Neuronal stem cell (in vitro differentiated cells): Measurements from ENCODE around the gene ZP1.

Experiments used
- DNase-seq: peaks from one replicate; pipeline ENCODE4 v3.0.0-alpha.2; 2013; ENCODE audit warnings: low spot score
- H2AFZ ChIP-seq: one replicate; pipeline ENCODE4 v1.6.1; 2013; ENCODE audit warnings: mild to moderate bottlenecking, low read length, inconsistent platforms
- H2AK5ac ChIP-seq: 2 replicates; pipeline ENCODE4 v1.6.1; 2013; ENCODE audit warnings: low read depth, mild to moderate bottlenecking, inconsistent platforms, low read length, moderate library complexity, mixed read lengths
- H2BK120ac ChIP-seq: 2 replicates; pipeline ENCODE4 v1.6.1; 2013; ENCODE audit warnings: low read depth, mild to moderate bottlenecking, inconsistent platforms, low read length, moderate library complexity, mixed read lengths
- H2BK12ac ChIP-seq: one replicate; pipeline ENCODE4 v1.6.1; 2013; ENCODE audit warnings: low read length, inconsistent platforms
- H2BK15ac ChIP-seq: 2 replicates; pipeline ENCODE4 v1.6.1; 2013; ENCODE audit warnings: mild to moderate bottlenecking, low read length, inconsistent platforms, mixed read lengths
- H2BK5ac ChIP-seq: one replicate; pipeline ENCODE4 v1.6.1; 2013; ENCODE audit warnings: inconsistent platforms, mild to moderate bottlenecking, low read length, moderate library complexity
- H3K14ac ChIP-seq: one replicate; pipeline ENCODE4 v1.6.1; 2013; ENCODE audit warnings: low read length, inconsistent platforms
- H3K18ac ChIP-seq: 2 replicates; pipeline ENCODE4 v1.6.1; 2013; ENCODE audit warnings: low read length, inconsistent platforms
- H3K23ac ChIP-seq: 2 replicates; pipeline ENCODE4 v1.6.1; 2013; ENCODE audit warnings: low read depth, mild to moderate bottlenecking, mixed read lengths, low read length, inconsistent platforms; ENCODE audit not compliant: poor library complexity
- H3K27ac ChIP-seq: replicated peaks from 3 replicates; pipeline ENCODE4 v1.5.1; 2013; ENCODE audit warnings: low read length, inconsistent platforms
- H3K27me3 ChIP-seq, 3 experiments: 2 replicates each; pipeline ENCODE4 v1.6.1; 2013; ENCODE audit warnings: low read length in 3 of 3, mild to moderate bottlenecking in 2 of 3, inconsistent platforms in 1 of 3, low read depth in 1 of 3, mixed read lengths in 1 of 3, moderate library complexity in 1 of 3; ENCODE audit not compliant: control insufficient read depth in 3 of 3, insufficient read depth in 3 of 3
- H3K36me3 ChIP-seq, 2 donors: replicated peaks in 1 of 2; 2 replicates each; pipeline ENCODE4 v1.6.1; 2013; ENCODE audit warnings: low read length in 2 of 2; ENCODE audit not compliant: control insufficient read depth in 2 of 2, insufficient read depth in 2 of 2
- H3K4ac ChIP-seq: 2 replicates; pipeline ENCODE4 v1.6.1; 2013; ENCODE audit warnings: inconsistent platforms, mild to moderate bottlenecking, low read length, moderate library complexity
- H3K4me1 ChIP-seq, 2 donors: 1 replicate in 1 of 2; 2 replicates in 1 of 2; pipeline ENCODE4 v1.6.1; 2013; ENCODE audit warnings: low read length in 2 of 2, low read depth in 1 of 2; ENCODE audit not compliant: control insufficient read depth in 2 of 2, insufficient read depth in 1 of 2
- H3K4me2 ChIP-seq: one replicate; pipeline ENCODE4 v1.6.1; 2013; ENCODE audit warnings: mild to moderate bottlenecking, low read length, inconsistent platforms; ENCODE audit not compliant: insufficient read depth, poor library complexity, severe bottlenecking
- H3K4me3 ChIP-seq, 2 donors: 2 replicates each; pipeline ENCODE4 v1.5.1; 2013; ENCODE audit warnings: low read length in 2 of 2, mild to moderate bottlenecking in 2 of 2, inconsistent platforms in 1 of 2, moderate library complexity in 1 of 2
- H3K79me1 ChIP-seq: one replicate; pipeline ENCODE4 v1.6.1; 2013; ENCODE audit warnings: low read depth, mild to moderate bottlenecking, inconsistent platforms, low read length, moderate library complexity
- H3K9ac ChIP-seq: one replicate; pipeline ENCODE4 v1.6.1; 2013; ENCODE audit warnings: mild to moderate bottlenecking, low read depth, low read length, inconsistent platforms; ENCODE audit not compliant: poor library complexity
- H3K9me3 ChIP-seq, 2 donors: replicated peaks in 1 of 2; 2 replicates each; pipeline versions ENCODE3 to v1.6.1; 2013; ENCODE audit warnings: low read length in 2 of 2, mild to moderate bottlenecking in 2 of 2, inconsistent platforms in 1 of 2, low read depth in 1 of 2, mixed read lengths in 1 of 2, moderate library complexity in 1 of 2; ENCODE audit not compliant: control insufficient read depth in 2 of 2, insufficient read depth in 1 of 2
- H4K8ac ChIP-seq: one replicate; pipeline ENCODE4 v1.6.1; 2013; ENCODE audit warnings: low read depth, mild to moderate bottlenecking, inconsistent platforms, low read length, moderate library complexity
- H4K91ac ChIP-seq: one replicate; pipeline ENCODE4 v1.6.1; 2013; ENCODE audit warnings: low read length, low read depth, mild to moderate bottlenecking, inconsistent platforms; ENCODE audit not compliant: poor library complexity
- WGBS, 2 donors: extraction: QIAGEN DNeasy Blood & Tissue Kit; methylation state at CpG; one replicate each; pipeline ENCODE4 v1.1.7; 2013; ENCODE audit warnings: missing lambda C conversion rate in 2 of 2, mixed read lengths in 1 of 2; ENCODE audit not compliant: insufficient read length in 2 of 2, insufficient replicate concordance in 1 of 2; ENCODE audit errors: extremely low coverage in 2 of 2; 5-methylcytosine and 5-hydroxymethylcytosine counted together

ZP1 gene

GRCh38 chr11:60831143-60831500, 36.2 kb upstream of the ZP1 start:
- H3K14ac ChIP-seq = no peak overlapping the region
- no peak overlapping the region for H3K4me2 ChIP-seq
- peak; percentile 64 for DNase-seq
- H4K91ac ChIP-seq = no peak overlapping the region
- no peak overlapping the region for H3K4me3 ChIP-seq
- H4K8ac ChIP-seq = no peak overlapping the region
- no peak overlapping the region for H2BK5ac ChIP-seq
- no peak overlapping the region for H3K27ac ChIP-seq
- H3K23ac ChIP-seq = no peak overlapping the region
- no peak overlapping the region for H3K18ac ChIP-seq
- H2AFZ ChIP-seq = no peak overlapping the region
- H2BK120ac ChIP-seq = no peak overlapping the region
- no peaks in the 10 kb centered on the region for H3K79me1 ChIP-seq
- H2BK15ac ChIP-seq = no peak overlapping the region
- no peak overlapping the region for H2BK12ac ChIP-seq
- WGBS, 2 donors = no CpG with 5 or more reads among the region's 8 CpGs
- H3K4ac ChIP-seq = no peak overlapping the region
- no peaks in the 10 kb centered on the region for H3K4me1 ChIP-seq
- no peak overlapping the region for H3K9ac ChIP-seq
- H3K36me3 ChIP-seq = no peaks in the 10 kb centered on the region
- H2AK5ac ChIP-seq = no peak overlapping the region
- H3K27me3 ChIP-seq = peaks cover 0 to 33% (median 2%) of the 10 kb centered on the region in 3 experiments
- H3K9me3 ChIP-seq = no peaks in the 10 kb centered on the region

GRCh38 chr11:60831501-60832079, 35.8 kb upstream of the ZP1 start:
- H3K27ac ChIP-seq = no peak overlapping the region
- no peak overlapping the region for H2BK120ac ChIP-seq
- H3K27me3 ChIP-seq = peaks cover 0 to 34% (median 2%) of the 10 kb centered on the region in 3 experiments
- no peak overlapping the region for H2AK5ac ChIP-seq
- no peaks in the 10 kb centered on the region for H3K36me3 ChIP-seq
- no peak overlapping the region for H4K8ac ChIP-seq
- no peak overlapping the region for H2BK15ac ChIP-seq
- H3K18ac ChIP-seq = no peak overlapping the region
- no peak overlapping the region for H2BK5ac ChIP-seq
- H3K9ac ChIP-seq = no peak overlapping the region
- no peak overlapping the region for H3K4me2 ChIP-seq
- H3K23ac ChIP-seq = no peak overlapping the region
- H3K14ac ChIP-seq = no peak overlapping the region
- H3K79me1 ChIP-seq = no peaks in the 10 kb centered on the region
- H2AFZ ChIP-seq = no peak overlapping the region
- no peak overlapping the region for H2BK12ac ChIP-seq
- H4K91ac ChIP-seq = no peak overlapping the region
- no peak for DNase-seq
- WGBS, 2 donors = no CpG with 5 or more reads among the region's 7 CpGs
- no peak overlapping the region for H3K4ac ChIP-seq
- H3K4me3 ChIP-seq = no peak overlapping the region
- H3K4me1 ChIP-seq = no peaks in the 10 kb centered on the region
- H3K9me3 ChIP-seq = no peaks in the 10 kb centered on the region

GRCh38 chr11:60834742-60835533, 32.4 kb upstream of the ZP1 start:
- no peak for DNase-seq
- no peak overlapping the region for H2AK5ac ChIP-seq
- H2AFZ ChIP-seq = no peak overlapping the region
- H2BK120ac ChIP-seq = no peak overlapping the region
- no peaks in the 10 kb centered on the region for H3K4me1 ChIP-seq
- no peak overlapping the region for H3K4ac ChIP-seq
- no peak overlapping the region for H3K27ac ChIP-seq
- H3K9me3 ChIP-seq = no peaks in the 10 kb centered on the region
- H3K23ac ChIP-seq = no peak overlapping the region
- no peak overlapping the region for H2BK12ac ChIP-seq
- no peak overlapping the region for H2BK15ac ChIP-seq
- no peak overlapping the region for H4K8ac ChIP-seq
- no peak overlapping the region for H3K4me2 ChIP-seq
- no peak overlapping the region for H3K9ac ChIP-seq
- H3K79me1 ChIP-seq = no peaks in the 10 kb centered on the region
- H2BK5ac ChIP-seq = no peak overlapping the region
- no peak overlapping the region for H3K18ac ChIP-seq
- WGBS, 2 donors = no CpG with 5 or more reads among the region's 7 CpGs
- H3K4me3 ChIP-seq = no peak overlapping the region
- H3K14ac ChIP-seq = no peak overlapping the region
- peaks cover 0 to 42% (median 2%) of the 10 kb centered on the region in 3 experiments for H3K27me3 ChIP-seq
- H4K91ac ChIP-seq = no peak overlapping the region
- H3K36me3 ChIP-seq = no peaks in the 10 kb centered on the region

- Histone ChIP-seq H3K4ac (no peak overlapping the region), H3K4me1 (no peaks in the 10 kb centered on the region), H3K79me1 (no peaks in the 10 kb centered on the region), H2BK120ac (no peak overlapping the region), H2AK5ac (no peak overlapping the region), H3K4me2 (no peak overlapping the region), H3K4me3 (no peak overlapping the region), H2BK5ac (no peak overlapping the region), H4K91ac (no peak overlapping the region), H3K9me3 (no peaks in the 10 kb centered on the region), H3K27ac (no peak overlapping the region), H3K23ac (no peak overlapping the region), H3K18ac (no peak overlapping the region), H2AFZ (no peak overlapping the region), H3K9ac (no peak overlapping the region), H2BK15ac (no peak overlapping the region), H3K36me3 (no peaks in the 10 kb centered on the region), H3K27me3 (peaks cover 0 to 42% (median 2%) of the 10 kb centered on the region in 3 experiments), H3K14ac (no peak overlapping the region), H2BK12ac (no peak overlapping the region), H4K8ac (no peak overlapping the region)
- DNase-seq = no peak
- WGBS, 2 donors = no CpG with 5 or more reads among the region's 3 CpGs
Observed at GRCh38 chr11:60835534-60835846, 31.9 kb upstream of the ZP1 start.
